ENCODE results near the gene WDR38.

- TF ChIP-seq CTCF (IDR thresholded peaks at IDR 0.05) (no peak), POLR2A (IDR thresholded peaks at IDR 0.05) (no peak), POLR2AphosphoS5 (IDR thresholded peaks at IDR 0.05) (no peak)
Measured at GRCh38 chr9:124854161-124854560, 901 bp downstream of the WDR38 start.

All from sigmoid colon (tissue), 4 donors.